ES-I3 (cell line): Measurements from ENCODE around the gene OGFOD3.
A peak's percentile ranks its signal among the peaks of the same experiment; 100 is the strongest.
"Not testable (repeated sequence)": the region's sequence is repeated elsewhere in the genome, so short reads cannot be mapped to it uniquely, and the experiment has no call there.

Source experiments
- H3K36me3 ChIP-seq: 2 replicates; pipeline ENCODE4 v1.6.1; 2013; ENCODE audit warnings: mild to moderate bottlenecking, low read length, control low read depth, moderate library complexity; ENCODE audit not compliant: insufficient read depth
- H3K4me1 ChIP-seq: 2 replicates; pipeline ENCODE4 v1.6.1; 2013; ENCODE audit warnings: mild to moderate bottlenecking, control low read depth, low read length; ENCODE audit not compliant: insufficient read depth
- H3K9ac ChIP-seq: 2 replicates; pipeline ENCODE4 v1.6.1; 2013; ENCODE audit warnings: low read depth, mild to moderate bottlenecking, low read length, moderate library complexity
- H3K9me3 ChIP-seq: 2 replicates; pipeline ENCODE4 v1.6.1; 2013; ENCODE audit warnings: mild to moderate bottlenecking, low read length, moderate library complexity; ENCODE audit not compliant: control insufficient read depth, insufficient read depth

OGFOD3 gene

GRCh38 chr17:82418001-82418986 lies at the start of gene OGFOD3, which contains the start of gene HEXD:
Gene OGFOD3 (minus strand): TSS chr17:82418586. CDS start chr17:82418485, 101 bp downstream.
Gene HEXD (plus strand): TSS chr17:82418347. CDS start chr17:82419800, 1,453 bp downstream.
- Histone ChIP-seq H3K4me1 (no peaks in the 10 kb centered on the region), H3K9ac (peak within 1 kb of the TSS; percentile 98), H3K36me3 (no peaks in the 10 kb centered on the region), H3K9me3 (0 out of 2 replicates have a peak, but pooled peaks cover 3% of the 10 kb centered on the region)

- H3K9me3 ChIP-seq, result no peaks in the 10 kb centered on the region
- H3K36me3 ChIP-seq, result peaks cover 10% of the 10 kb centered on the region; the same call in 1 of the 2 replicates
- H3K9ac ChIP-seq, result no peak overlapping the region
- H3K4me1 ChIP-seq, result no peaks in the 10 kb centered on the region
Observed at GRCh38 chr17:82465023-82465603, 46.7 kb upstream of the OGFOD3 start.

GRCh38 chr17:82464567-82464929 lies 46.2 kb upstream of the OGFOD3 start:
- H3K4me1 ChIP-seq, result no peaks in the 10 kb centered on the region
- no peak overlapping the region for H3K9ac ChIP-seq
- no peaks in the 10 kb centered on the region for H3K9me3 ChIP-seq
- H3K36me3 ChIP-seq, result peaks cover 10% of the 10 kb centered on the region; the same call in 1 of the 2 replicates

GRCh38 chr17:82463925-82464566 lies 45.7 kb upstream of the OGFOD3 start:
- no peak overlapping the region for H3K9ac ChIP-seq
- peaks cover 10% of the 10 kb centered on the region; the same call in 1 of the 2 replicates for H3K36me3 ChIP-seq
- no peaks in the 10 kb centered on the region for H3K9me3 ChIP-seq
- H3K4me1 ChIP-seq, result no peaks in the 10 kb centered on the region

- H3K9ac ChIP-seq, result no peak overlapping the region
- H3K36me3 ChIP-seq, result peaks cover 10% of the 10 kb centered on the region; the same call in 1 of the 2 replicates
Observed at GRCh38 chr17:82463391-82463790, 45.0 kb upstream of the OGFOD3 start.

GRCh38 chr17:82461827-82462524 lies 43.6 kb upstream of the OGFOD3 start:
- Histone ChIP-seq H3K9me3 (no peaks in the 10 kb centered on the region), H3K4me1 (no peaks in the 10 kb centered on the region), H3K36me3 (peaks cover 10% of the 10 kb centered on the region; the same call in 1 of the 2 replicates), H3K9ac (no peak overlapping the region)

More at GRCh38 chr17:82463391-82463790, 45.0 kb upstream of the OGFOD3 start:
- Histone ChIP-seq H3K9me3 (no peaks in the 10 kb centered on the region), H3K4me1 (no peaks in the 10 kb centered on the region)

- not testable (repeated sequence) for H3K9me3 ChIP-seq, H3K36me3 ChIP-seq, H3K9ac ChIP-seq, H3K4me1 ChIP-seq
Observed at GRCh38 chr17:82459936-82460335, 41.5 kb upstream of the OGFOD3 start.

GRCh38 chr17:82458885-82459424 lies 40.6 kb upstream of the OGFOD3 start:
- Histone ChIP-seq H3K36me3 (0 out of 2 replicates have a peak, but pooled peaks cover 3% of the 10 kb centered on the region), H3K9me3 (no peaks in the 10 kb centered on the region), H3K4me1 (no peaks in the 10 kb centered on the region), H3K9ac (peak overlapping the region; percentile 86)

GRCh38 chr17:82458179-82458884 lies 39.9 kb upstream of the OGFOD3 start, which contains the start of gene NARF:
Gene NARF (plus strand): TSS chr17:82458741. CDS start chr17:82458804, 63 bp downstream.
- H3K9me3 ChIP-seq, result no peaks in the 10 kb centered on the region
- H3K36me3 ChIP-seq, result 0 out of 2 replicates have a peak, but pooled peaks cover 3% of the 10 kb centered on the region
- H3K4me1 ChIP-seq, result no peaks in the 10 kb centered on the region
- peak within 1 kb of the TSS; percentile 86 for H3K9ac ChIP-seq

GRCh38 chr17:82457929-82458178 lies 39.5 kb upstream of the OGFOD3 start:
- Histone ChIP-seq H3K36me3 (0 out of 2 replicates have a peak, but pooled peaks cover 3% of the 10 kb centered on the region), H3K4me1 (no peaks in the 10 kb centered on the region), H3K9ac (peak overlapping the region; percentile 86), H3K9me3 (no peaks in the 10 kb centered on the region)

GRCh38 chr17:82457073-82457928 lies 38.9 kb upstream of the OGFOD3 start:
- H3K9ac ChIP-seq, result peak overlapping the region; percentile 86; the same call in 1 of the 2 replicates
- no peaks in the 10 kb centered on the region for H3K9me3 ChIP-seq
- H3K4me1 ChIP-seq, result no peaks in the 10 kb centered on the region
- 0 out of 2 replicates have a peak, but pooled peaks cover 3% of the 10 kb centered on the region for H3K36me3 ChIP-seq

- H3K9me3 ChIP-seq, H3K9ac ChIP-seq, H3K36me3 ChIP-seq: not testable (repeated sequence)
Observed at GRCh38 chr17:82453706-82454105, 35.3 kb upstream of the OGFOD3 start.

More at GRCh38 chr17:82453706-82454105, 35.3 kb upstream of the OGFOD3 start:
- H3K4me1 ChIP-seq, result not testable (repeated sequence)
